GM19372 (cell line): Measurements from ENCODE around the gene NUAK2.
"Not testable (repeated sequence)": the region's sequence is repeated elsewhere in the genome, so short reads cannot be mapped to it uniquely, and the experiment has no call there.

Experiments used
- ATAC-seq: cut with Tn5 transposase; IDR thresholded peaks from one replicate; pipeline ENCODE4 v1.9.1; 2021; ENCODE audit warnings: mild to moderate bottlenecking, low read depth, moderate library complexity; ENCODE audit not compliant: unreplicated experiment

Gene NUAK2

DNA sequence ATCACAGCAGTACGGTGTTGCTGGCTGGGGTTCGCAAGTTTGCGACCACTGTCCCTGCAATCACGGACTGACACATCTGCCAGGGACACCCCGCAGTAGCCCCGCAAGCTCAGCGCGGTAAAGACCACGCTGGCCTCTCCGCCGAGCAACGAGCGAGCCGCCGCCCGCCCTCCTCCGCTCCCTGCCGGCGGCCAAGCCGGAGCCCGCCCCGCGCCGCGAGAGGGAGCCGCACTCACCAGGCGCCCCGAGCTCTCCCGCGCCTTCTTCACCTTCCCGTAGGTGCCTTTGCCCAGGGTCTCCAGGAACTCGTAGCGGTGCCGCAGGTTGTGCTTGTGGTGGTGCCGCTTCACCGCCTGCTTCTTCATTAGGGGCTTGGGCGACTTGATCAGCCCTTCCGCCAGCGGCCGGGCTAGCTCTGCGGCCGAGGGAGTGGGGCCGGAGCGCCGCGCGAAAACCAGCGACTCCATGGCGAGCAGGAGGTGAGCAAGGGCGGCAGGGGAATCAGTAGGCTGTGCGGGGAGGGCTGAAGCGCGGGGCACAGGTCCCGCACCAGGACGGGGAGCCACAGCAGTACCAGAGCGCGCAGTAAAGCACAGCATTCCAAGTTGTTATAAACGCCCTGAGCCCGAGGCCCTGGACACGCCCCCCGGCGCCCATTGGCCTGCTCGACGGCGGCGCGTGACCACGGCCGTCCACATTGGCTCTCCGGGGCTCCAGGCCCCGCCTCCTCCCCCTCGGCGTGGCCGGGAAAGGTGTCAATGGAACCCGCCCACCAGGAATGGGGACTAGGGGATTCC, at the start of gene NUAK2:
Gene NUAK2, minus strand, starts transcription at position 584 of the 797 bp plus-strand sequence. Its CDS starts 117 bp downstream, at position 467.
- ATAC-seq = no peak

- ATAC-seq = no peak
These were observed 49.2 kb upstream of the NUAK2 start for GRCh38 chr1:205370780-205371179.

- ATAC-seq = no peak
These were observed 48.2 kb upstream of the NUAK2 start for GRCh38 chr1:205369701-205370123.

DNA sequence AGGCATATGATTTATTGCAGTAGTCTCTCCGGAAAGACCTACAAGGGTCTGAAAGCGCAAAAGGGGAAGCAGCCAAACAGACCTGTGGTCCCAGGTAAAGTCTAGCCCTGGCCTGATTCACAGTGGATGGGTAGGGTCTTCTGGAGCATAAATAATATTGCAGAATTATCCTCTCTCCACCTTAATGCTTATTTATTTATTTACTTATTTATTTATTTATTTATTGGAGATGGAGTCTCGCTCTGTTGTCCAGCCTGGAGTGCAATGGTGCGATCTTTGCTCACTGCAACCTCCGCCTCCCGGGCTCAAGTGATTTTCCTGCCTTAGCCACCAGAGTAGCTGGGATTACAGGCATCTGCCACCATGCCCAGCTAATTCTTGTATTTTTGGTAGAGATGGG, 46.9 kb upstream of the NUAK2 start:
- no peak for ATAC-seq

DNA sequence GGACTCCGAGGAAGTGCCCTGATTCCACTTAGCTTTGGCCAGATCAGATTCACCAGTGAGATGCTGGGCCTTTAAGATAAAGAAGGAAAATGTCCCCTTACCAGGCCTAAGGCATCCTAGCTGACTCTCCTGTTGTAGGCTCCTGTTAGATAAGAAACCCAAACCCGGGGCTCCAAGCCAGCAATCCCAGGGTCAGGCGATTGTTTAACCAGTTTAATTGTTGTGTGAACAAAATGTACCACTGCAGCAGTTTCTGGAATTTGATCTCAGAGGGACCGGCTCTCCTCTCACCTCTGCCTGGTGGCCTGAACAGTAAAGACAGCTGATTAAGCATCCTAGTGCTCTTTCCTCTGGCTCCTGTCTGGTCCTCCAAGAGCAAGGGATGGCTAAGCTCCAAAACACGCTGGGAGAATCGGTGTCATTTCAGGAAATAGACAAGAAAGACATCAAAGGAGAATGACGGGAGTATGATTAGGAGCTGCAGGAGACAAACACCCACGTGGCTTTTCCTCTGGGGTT, 44.5 kb upstream of the NUAK2 start:
- no peak for ATAC-seq

DNA sequence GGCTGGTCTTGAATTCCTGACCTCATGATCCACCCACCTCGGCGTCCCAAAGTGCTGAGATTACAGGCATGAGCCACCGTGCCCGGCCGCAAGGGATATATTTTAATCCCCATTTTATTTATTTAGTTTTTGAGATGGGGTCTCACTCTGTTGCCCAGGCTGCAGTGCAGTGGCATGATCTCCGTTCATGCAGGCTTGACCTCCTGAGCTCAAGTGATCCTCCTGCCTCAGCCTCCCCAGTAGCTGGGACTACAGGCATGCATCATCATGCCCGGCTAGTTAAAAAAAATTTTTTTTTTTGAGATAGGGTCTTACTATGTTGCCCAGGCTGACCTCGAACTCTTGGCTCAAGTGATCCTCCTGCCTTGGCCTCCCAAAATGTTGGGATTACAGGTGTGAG, 43.5 kb upstream of the NUAK2 start:
- ATAC-seq = not testable (repeated sequence)

DNA sequence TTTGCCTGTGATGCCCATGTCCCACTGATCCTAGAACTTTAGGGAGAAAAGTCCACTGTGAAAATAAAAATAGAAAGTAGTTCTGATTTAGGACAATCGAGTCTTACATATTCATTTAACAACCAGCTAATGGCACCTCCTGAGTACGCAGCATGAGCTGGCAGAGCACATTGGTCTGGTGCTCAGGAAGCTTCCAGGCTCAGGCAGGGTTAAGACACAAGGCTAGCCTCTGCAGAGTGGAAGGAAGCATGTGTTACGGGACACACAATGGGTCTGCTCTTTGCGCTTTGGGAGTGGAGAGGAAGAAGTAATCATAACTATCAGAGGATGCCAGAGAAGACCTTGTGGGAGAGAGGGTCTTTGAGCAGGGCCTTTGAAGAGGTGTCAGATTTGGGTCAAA, 39.3 kb upstream of the NUAK2 start:
- no peak for ATAC-seq

DNA sequence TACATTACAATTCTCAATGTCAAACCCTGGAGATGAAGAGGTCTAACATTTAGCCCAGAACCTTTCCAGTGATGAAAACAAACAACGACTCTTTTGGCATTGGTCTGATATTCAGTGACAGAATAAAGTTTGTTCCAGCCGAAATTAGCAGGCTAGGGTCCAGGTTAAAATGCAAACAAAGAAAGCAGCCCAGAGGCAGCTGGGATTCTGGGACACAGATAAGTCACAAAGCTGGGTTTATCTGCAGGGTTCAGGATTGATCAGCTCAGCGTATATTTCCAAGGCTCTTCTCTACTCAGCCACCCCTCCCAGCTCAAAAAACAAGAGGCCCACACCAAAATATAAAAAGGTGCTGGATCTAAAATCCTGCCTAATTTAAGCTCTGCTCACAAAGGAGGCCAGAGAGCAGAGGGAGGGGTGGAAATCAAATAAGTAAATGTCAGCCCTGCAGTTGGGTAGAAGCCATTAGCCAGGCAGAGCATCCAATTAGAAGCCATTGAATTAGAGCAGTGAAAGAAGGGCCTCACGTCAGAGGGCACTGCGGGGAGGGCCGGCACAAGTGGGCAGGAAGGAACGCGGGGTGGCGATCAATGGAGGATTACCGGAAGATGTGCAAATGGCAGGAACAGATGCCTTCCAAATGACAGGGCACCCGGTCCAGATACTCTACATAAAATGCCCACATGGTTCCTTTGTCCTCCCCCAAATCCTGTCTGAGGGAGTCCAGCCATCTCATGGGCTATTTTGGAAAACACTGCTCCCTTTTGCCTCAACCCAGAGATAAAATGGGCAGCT, 38.4 kb upstream of the NUAK2 start:
- no peak for ATAC-seq

DNA sequence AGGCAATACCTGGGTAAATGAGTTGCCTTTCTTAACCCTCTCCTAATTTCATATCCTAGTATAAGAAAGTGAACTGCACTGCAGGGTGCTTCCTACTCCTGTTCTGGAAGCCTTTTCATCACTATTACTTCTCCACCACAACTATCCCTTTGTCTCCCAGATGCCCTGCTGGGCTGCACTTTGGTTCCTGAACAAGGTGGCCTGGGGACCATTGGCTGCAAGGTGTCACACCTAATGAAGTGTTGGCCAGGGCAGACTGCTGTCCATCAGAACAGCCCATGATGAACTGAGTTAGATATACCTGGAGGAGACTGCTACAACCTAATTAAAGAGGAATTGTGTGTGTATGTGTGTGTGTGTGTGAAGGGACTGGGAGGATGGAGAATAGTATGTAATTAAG, 37.0 kb upstream of the NUAK2 start:
- ATAC-seq = no peak

GRCh38 chr1:205357567-205357966, 36.0 kb upstream of the NUAK2 start:
- ATAC-seq = no peak

- ATAC-seq = no peak
These were observed 35.0 kb upstream of the NUAK2 start, which contains the start of gene KLHDC8A for GRCh38 chr1:205356440-205357139. Gene KLHDC8A (minus strand): TSS chr1:205356922. CDS start chr1:205343604, 13,318 bp downstream.

GRCh38 chr1:205355075-205355453, 33.5 kb upstream of the NUAK2 start:
- ATAC-seq = no peak

- no peak for ATAC-seq
These were observed 32.9 kb upstream of the NUAK2 start for GRCh38 chr1:205354259-205355074.

GRCh38 chr1:205353612-205354011, 32.1 kb upstream of the NUAK2 start:
- no peak for ATAC-seq

DNA sequence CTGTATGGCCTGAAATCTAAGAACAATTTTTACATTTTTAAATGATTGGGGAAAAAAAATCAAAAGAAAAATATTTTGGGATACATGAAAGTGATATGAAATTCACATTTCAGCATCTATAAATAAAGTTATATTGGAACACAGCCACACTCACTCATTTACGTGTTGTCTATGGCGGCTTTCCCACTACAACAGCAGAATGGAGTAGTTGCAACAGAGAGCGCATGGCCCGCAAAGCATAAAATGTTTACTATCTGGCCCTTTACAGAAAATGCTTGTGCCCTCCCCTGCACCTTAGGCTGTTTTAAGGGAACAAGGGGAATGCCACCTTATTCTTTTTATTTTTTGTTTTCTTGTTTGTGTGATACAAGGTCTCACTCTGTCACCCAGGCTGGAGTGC, 31.6 kb upstream of the NUAK2 start:
- no peak for ATAC-seq

GRCh38 chr1:205351984-205352713, 30.6 kb upstream of the NUAK2 start:
- ATAC-seq = no peak

DNA sequence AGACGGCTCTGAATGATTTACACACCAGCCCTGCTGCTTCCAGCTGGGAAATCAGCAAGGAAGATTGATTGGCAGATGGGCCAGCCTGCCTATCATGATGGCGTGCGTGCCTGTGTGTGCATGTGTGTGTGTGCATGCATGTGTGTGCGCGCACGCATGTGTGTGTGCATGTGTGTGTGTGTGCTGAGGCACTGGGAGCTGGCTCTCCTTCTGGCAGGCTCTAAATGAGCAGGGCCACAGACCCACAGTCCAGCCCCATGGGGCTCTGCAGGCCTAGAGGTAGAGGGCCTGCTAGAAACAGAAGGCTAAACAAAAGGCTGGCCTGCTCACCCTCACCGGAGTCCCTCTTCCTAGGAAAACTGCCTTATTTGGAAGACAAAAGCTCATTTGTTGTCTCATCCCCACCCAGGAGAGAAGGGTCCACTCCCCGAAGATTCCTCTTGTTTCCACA, 29.2 kb upstream of the NUAK2 start:
- ATAC-seq = no peak

GRCh38 chr1:205350124-205350523, 28.6 kb upstream of the NUAK2 start:
- ATAC-seq = no peak
